Measurements from ENCODE around the gene LRMDA. TPM values are rescaled to one million over a fixed set of nuclear protein-coding genes. Genes with fewer than 3 reads are reported as not detected.

Gene LRMDA
- total RNA-seq, 4 donors from 2014 or later = 1.4 to 23.1 (median 3.6) TPM

DNA sequence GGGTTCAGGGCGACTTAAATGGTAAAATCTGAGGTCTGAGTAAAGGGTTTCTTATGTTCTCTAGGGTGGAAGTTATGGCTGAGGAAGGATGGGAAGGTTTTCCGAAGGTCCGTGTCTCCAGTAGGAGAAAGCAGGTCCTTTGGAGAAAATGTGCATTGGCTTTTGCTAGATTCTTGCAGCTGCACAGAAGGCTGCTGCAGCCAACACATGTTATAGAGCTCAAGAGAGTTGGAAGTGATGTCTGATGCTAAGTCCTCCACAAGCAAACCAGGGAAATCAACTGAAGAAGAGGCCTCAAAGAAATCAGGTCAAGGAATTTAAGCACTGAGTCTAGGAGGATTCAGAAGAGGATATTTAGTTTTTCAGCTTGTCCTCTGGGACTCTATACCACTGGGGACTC, 404.6 kb downstream of the LRMDA start:
- Histone ChIP-seq H3K36me3 (no peaks in the 10 kb centered on the region), H3K4me3 (no peak overlapping the region), H3K4me1 (no peaks in the 10 kb centered on the region), H3K27ac (no peak overlapping the region), H3K27me3 (no peaks in the 10 kb centered on the region), H3K9me3 (no peaks in the 10 kb centered on the region)
- DNase-seq = no peak
- TF ChIP-seq, protein P1, sequence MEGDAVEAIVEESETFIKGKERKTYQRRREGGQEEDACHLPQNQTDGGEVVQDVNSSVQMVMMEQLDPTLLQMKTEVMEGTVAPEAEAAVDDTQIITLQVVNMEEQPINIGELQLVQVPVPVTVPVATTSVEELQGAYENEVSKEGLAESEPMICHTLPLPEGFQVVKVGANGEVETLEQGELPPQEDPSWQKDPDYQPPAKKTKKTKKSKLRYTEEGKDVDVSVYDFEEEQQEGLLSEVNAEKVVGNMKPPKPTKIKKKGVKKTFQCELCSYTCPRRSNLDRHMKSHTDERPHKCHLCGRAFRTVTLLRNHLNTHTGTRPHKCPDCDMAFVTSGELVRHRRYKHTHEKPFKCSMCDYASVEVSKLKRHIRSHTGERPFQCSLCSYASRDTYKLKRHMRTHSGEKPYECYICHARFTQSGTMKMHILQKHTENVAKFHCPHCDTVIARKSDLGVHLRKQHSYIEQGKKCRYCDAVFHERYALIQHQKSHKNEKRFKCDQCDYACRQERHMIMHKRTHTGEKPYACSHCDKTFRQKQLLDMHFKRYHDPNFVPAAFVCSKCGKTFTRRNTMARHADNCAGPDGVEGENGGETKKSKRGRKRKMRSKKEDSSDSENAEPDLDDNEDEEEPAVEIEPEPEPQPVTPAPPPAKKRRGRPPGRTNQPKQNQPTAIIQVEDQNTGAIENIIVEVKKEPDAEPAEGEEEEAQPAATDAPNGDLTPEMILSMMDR (IDR thresholded peaks at IDR 0.05) = no peak
- TF ChIP-seq POLR2A (IDR thresholded peaks at IDR 0.05) = no peak

DNA sequence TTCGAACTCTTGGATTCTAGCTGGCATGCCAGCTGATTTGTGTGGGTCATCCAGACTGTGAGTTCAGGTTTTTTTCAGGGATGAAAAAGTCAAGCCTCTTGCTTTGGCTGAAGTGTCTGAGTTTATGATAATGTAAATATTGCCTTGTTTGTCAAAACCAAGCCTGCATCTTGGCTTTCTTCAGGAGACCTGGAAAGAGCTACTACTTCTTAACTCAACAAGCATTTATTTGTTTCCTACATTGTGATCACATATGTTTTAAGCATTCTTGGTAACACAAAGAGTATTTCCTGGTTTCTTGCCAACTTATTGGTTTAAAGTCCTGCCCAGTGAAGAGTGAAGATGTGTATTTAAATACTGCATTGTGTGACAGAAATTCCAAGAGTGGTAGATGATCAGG, 407.1 kb downstream of the LRMDA start:
- no peaks in the 10 kb centered on the region for H3K4me1 ChIP-seq
- no peak overlapping the region for H3K27ac ChIP-seq
- TF ChIP-seq, protein P1 (IDR thresholded peaks at IDR 0.05) = no peak
- no peak for TF ChIP-seq POLR2A (IDR thresholded peaks at IDR 0.05)
- no peaks in the 10 kb centered on the region for H3K36me3 ChIP-seq
- DNase-seq = no peak
- no peak overlapping the region for H3K4me3 ChIP-seq
- H3K27me3 ChIP-seq = no peaks in the 10 kb centered on the region
- no peaks in the 10 kb centered on the region for H3K9me3 ChIP-seq

DNA sequence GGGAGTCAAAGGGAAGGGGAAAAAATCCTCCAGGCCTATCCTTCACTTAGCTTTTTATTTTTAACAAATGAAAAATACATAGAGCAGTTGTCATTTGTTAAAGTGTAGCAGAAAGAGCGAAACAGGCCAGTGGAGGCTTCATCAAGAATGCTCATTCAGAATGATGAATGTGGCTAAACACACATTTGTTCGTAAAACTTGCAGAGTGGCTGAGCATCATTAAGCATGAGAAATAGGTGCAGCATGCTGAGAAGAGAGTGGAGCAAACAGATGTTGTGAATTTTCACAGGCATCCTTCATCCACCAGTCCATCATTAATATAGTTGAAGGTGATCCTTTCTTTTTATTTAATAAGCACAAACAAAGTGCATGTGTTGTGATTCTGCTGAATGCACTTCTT, 407.6 kb downstream of the LRMDA start:
- no peaks in the 10 kb centered on the region for H3K27me3 ChIP-seq
- H3K4me3 ChIP-seq = no peak overlapping the region
- no peaks in the 10 kb centered on the region for H3K9me3 ChIP-seq
- H3K4me1 ChIP-seq = no peaks in the 10 kb centered on the region
- H3K27ac ChIP-seq = no peak overlapping the region
- DNase-seq = no peak
- no peak for TF ChIP-seq POLR2A (IDR thresholded peaks at IDR 0.05)
- TF ChIP-seq, protein P1 (IDR thresholded peaks at IDR 0.05) = no peak
- no peaks in the 10 kb centered on the region for H3K36me3 ChIP-seq

DNA sequence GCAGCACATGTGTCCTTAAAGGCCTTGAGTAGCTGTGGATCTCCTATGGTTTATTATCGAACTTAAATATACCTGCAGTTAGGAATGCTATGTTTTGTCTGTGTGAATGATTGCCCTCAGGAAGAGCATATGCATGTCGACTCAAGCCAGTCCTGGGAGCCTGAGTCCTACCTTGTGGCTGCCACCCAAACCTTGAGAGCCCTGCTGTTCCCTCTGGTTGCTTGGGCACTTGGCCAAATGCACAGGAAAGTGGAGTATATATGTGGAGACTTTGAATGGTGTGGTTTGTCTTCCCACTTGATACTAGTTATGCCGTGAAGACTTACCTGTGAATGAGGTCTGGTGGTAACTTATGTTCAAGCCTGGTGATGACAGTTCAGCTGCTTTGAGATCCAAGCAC, 409.8 kb downstream of the LRMDA start:
- H3K27ac ChIP-seq = no peak overlapping the region
- H3K4me1 ChIP-seq = no peaks in the 10 kb centered on the region
- H3K4me3 ChIP-seq = no peak overlapping the region
- no peaks in the 10 kb centered on the region for H3K36me3 ChIP-seq
- no peaks in the 10 kb centered on the region for H3K27me3 ChIP-seq
- DNase-seq = no peak
- H3K9me3 ChIP-seq = no peaks in the 10 kb centered on the region
- TF ChIP-seq, protein P1 (IDR thresholded peaks at IDR 0.05) = no peak
- TF ChIP-seq POLR2A (IDR thresholded peaks at IDR 0.05) = no peak

DNA sequence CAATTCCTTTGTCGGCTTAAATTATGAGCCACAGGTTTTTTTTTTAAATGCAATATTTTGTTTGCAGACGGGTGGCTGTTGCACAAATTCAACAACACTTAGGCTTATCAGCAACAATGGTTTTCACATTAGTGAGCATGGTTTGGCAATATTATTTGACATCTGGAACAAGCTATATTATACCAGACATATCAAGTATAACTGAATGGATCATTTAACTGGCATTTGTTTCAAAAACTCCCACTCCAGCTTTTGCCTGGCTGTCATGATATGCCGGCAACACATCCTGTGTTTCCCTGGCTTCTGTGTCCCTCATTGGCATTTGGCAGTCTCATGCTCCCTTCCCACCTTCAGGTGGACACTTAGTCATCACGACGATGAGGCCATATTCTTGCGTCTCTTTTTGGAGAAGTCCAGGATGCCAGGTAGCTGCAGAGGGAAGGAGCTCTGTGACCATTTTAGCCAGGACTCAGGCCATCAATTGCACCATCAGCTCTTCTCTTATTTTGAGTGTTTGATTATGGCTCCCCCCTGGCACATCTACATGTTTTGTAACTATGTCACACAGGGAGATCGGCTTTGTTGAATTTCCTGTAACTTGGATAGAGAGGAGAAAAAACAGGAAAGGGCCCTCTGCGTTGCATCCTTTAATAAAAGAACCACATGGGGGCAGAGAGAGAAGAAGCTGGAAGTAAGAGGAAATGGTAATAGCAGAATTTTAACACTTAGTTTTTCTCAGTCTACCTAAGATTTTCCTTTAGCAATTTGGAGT, 413.9 kb downstream of the LRMDA start:
- TF ChIP-seq POLR2A (IDR thresholded peaks at IDR 0.05) = no peak
- TF ChIP-seq, protein P1 (IDR thresholded peaks at IDR 0.05) = no peak
- no peak for DNase-seq
- Histone ChIP-seq H3K27me3 (no peaks in the 10 kb centered on the region), H3K36me3 (no peaks in the 10 kb centered on the region), H3K27ac (no peak overlapping the region), H3K4me3 (no peak overlapping the region), H3K4me1 (no peaks in the 10 kb centered on the region), H3K9me3 (no peaks in the 10 kb centered on the region)
